GM19035 (cell line): ENCODE measurements around the gene MGAT5B.
"Not testable (repeated sequence)": the region's sequence is repeated elsewhere in the genome, so short reads cannot be mapped to it uniquely, and the experiment has no call there.

ENCODE experiments used
- ATAC-seq: cut with Tn5 transposase; IDR thresholded peaks from one replicate; pipeline ENCODE4 v1.9.1; 2021; ENCODE audit not compliant: unreplicated experiment

The MGAT5B gene

GRCh38 chr17:76845541-76846017 is 22.6 kb upstream of the MGAT5B start:
- no peak for ATAC-seq

GRCh38 chr17:76847031-76847430 is 21.2 kb upstream of the MGAT5B start:
- no peak for ATAC-seq

GRCh38 chr17:76848670-76849069 is 19.5 kb upstream of the MGAT5B start:
- ATAC-seq: no peak

DNA sequence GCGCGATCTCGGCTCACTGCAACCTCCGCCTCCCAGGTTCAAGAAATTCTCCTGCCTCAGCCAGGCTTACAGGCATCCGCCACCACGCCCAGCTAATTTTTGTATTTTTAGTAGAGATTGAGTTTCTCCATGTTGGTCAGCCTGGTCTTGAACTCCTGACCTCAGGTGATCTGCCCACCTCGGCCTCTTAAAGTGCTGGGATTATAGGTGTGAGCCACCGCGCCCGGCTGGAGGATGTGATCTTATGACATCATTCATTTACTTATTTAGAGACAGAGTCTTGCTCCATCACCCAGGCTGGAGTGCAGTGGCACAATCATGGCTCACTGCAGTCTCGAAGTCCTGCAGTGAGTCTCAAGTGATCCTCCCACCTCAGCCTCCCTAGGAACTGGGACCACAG is 19.0 kb upstream of the MGAT5B start:
- not testable (repeated sequence) for ATAC-seq

- ATAC-seq: no peak
Observed at GRCh38 chr17:76852843-76853242, 15.4 kb upstream of the MGAT5B start.

GRCh38 chr17:76855105-76855504 is 13.1 kb upstream of the MGAT5B start:
- no peak for ATAC-seq

DNA sequence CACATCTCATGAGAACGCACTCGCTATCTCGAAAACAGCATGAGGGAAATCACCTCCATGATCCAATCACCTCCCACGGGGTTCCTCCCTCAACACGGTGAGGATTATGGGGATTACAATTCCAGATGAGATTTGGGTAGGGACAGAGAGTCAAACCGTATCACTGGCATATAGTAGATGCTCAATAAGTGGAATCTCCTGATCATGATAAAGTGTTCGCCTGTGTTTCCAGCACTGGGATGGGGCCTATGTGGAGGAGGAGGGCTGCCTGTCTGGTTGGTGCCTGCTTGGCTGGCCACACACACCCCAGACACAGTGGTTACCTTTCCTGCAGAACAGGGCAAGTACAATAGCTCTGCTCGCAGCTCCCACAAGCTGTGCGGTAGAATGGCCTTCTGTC is 6.1 kb upstream of the MGAT5B start:
- no peak for ATAC-seq

- no peak for ATAC-seq
Observed at GRCh38 chr17:76862494-76862893, 5.7 kb upstream of the MGAT5B start.

GRCh38 chr17:76864024-76864423 is 4.2 kb upstream of the MGAT5B start:
- no peak for ATAC-seq

- no peak for ATAC-seq
Observed at GRCh38 chr17:76865174-76865573, 3.0 kb upstream of the MGAT5B start.

GRCh38 chr17:76866203-76866602 is 2.0 kb upstream of the MGAT5B start:
- no peak for ATAC-seq

GRCh38 chr17:76866774-76867577 is 1.2 kb upstream of the MGAT5B start:
- ATAC-seq: no peak

GRCh38 chr17:76867578-76868175 is 527 bp upstream of the MGAT5B start:
- ATAC-seq: no peak

- ATAC-seq: no peak
Observed at GRCh38 chr17:76868669-76869495, 678 bp downstream of the MGAT5B start.

- ATAC-seq: no peak
Observed at GRCh38 chr17:76869496-76870376, 1.5 kb downstream of the MGAT5B start.

GRCh38 chr17:76870377-76870714 is 2.1 kb downstream of the MGAT5B start:
- no peak for ATAC-seq

DNA sequence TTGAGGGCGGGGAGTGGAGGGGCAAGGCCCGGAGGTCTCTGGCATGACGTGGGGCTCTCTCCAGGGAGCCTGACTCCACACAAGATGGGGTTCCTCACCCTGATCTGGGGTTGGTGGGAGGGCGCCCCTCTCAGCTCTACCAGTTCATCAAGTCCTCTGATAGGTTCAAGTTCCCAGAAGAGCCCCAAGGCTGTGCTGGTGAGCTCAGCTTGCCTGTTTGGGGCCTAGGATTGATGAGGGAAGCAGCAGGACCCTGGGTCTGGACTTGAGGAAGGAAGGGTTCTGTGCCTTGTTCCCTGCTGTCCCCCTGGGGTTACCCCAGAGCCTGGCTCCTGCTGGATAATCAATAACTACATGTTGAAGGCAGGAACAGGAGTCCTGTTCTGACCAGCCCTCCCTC is 3.5 kb downstream of the MGAT5B start:
- ATAC-seq: no peak

GRCh38 chr17:76872221-76872873 is 4.1 kb downstream of the MGAT5B start:
- ATAC-seq: no peak

GRCh38 chr17:76872874-76873221 is 4.6 kb downstream of the MGAT5B start:
- ATAC-seq: no peak

DNA sequence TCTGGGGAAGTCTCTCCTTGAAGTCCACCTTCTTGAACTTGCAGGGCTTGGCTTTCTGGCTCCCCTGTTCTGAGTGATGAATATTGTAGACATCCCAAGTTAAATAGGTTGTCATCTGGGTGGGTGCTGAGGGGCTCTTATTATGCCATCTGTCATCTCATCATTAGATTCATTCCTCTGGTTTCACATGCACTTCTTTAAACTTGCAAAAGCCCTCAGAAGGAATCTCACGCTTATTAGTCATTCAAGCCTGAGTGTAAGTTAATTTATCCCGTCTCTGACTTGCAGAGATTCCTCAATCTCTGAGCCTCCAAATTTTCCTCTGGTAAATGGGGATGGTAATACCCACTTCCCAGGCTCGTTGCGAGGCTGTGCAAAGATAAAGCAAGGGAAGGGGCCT is 5.7 kb downstream of the MGAT5B start:
- no peak for ATAC-seq
